HG03575 (cell line): Measurements from ENCODE around the gene EXOC3.
"Not testable (repeated sequence)": the region's sequence is repeated elsewhere in the genome, so short reads cannot be mapped to it uniquely, and the experiment has no call there.

Source experiments
- ATAC-seq: cut with Tn5 transposase; IDR thresholded peaks from one replicate; pipeline ENCODE4 v1.9.1; 2021; ENCODE audit not compliant: unreplicated experiment, insufficient number of reproducible peaks, low FRiP score; ENCODE audit errors: extremely low read depth

The EXOC3 gene

GRCh38 chr5:465591-466403 is 22.8 kb downstream of the EXOC3 start:
- no peak for ATAC-seq

GRCh38 chr5:466661-467310 is 23.8 kb downstream of the EXOC3 start:
- ATAC-seq: no peak

- ATAC-seq: no peak
Observed at GRCh38 chr5:468401-468800, 25.4 kb downstream of the EXOC3 start.

- no peak for ATAC-seq
Observed at GRCh38 chr5:469752-470483, 26.9 kb downstream of the EXOC3 start.

GRCh38 chr5:470961-471749 is 28.2 kb downstream of the EXOC3 start:
- ATAC-seq: no peak

- no peak for ATAC-seq
Observed at GRCh38 chr5:471750-472058, 28.7 kb downstream of the EXOC3 start.

- no peak for ATAC-seq
Observed at GRCh38 chr5:472076-472655, 29.2 kb downstream of the EXOC3 start.

GRCh38 chr5:472656-473550 is 29.9 kb downstream of the EXOC3 start:
- no peak for ATAC-seq

GRCh38 chr5:473551-474192 is 30.7 kb downstream of the EXOC3 start:
- no peak for ATAC-seq

GRCh38 chr5:474232-474839 is 31.4 kb downstream of the EXOC3 start:
- ATAC-seq: not testable (repeated sequence)

- no peak for ATAC-seq
Observed at GRCh38 chr5:474840-475661, 32.1 kb downstream of the EXOC3 start.

GRCh38 chr5:475704-476101 is 32.7 kb downstream of the EXOC3 start:
- no peak for ATAC-seq

GRCh38 chr5:476102-476813 is 33.3 kb downstream of the EXOC3 start:
- ATAC-seq: no peak

- no peak for ATAC-seq
Observed at GRCh38 chr5:476814-477175, 33.8 kb downstream of the EXOC3 start.

- no peak for ATAC-seq
Observed at GRCh38 chr5:477247-477646, 34.3 kb downstream of the EXOC3 start.

- ATAC-seq: no peak
Observed at GRCh38 chr5:477871-478270, 34.9 kb downstream of the EXOC3 start.
